HEK293T (cell line): Measurements from ENCODE around the gene DLG2.
A peak's percentile ranks its signal among the peaks of the same experiment; 100 is the strongest.

ENCODE experiments used
- CTCF ChIA-PET: fragments of 350-600 bp; formaldehyde crosslinking; extraction: SDS; loops from one replicate; lab custom pipeline; 2021; ENCODE audit warnings: antibody characterized with exemption, inconsistent platforms; lab: Yijun Ruan, JAX
- POLR2A ChIA-PET: fragments of 350-600 bp; formaldehyde crosslinking; extraction: SDS; loops from one replicate; lab custom pipeline; 2020; ENCODE audit warnings: antibody characterized with exemption, inconsistent platforms; lab: Yijun Ruan, JAX
- DNase-seq: peaks from one replicate; pipeline ENCODE4 v3.0.0; 2012; ENCODE audit warnings: mixed read lengths; ENCODE audit errors: extremely low spot score
- ARNT ChIP-seq: fragments of 450-650 bp; IDR thresholded peaks from 2 replicates; pipeline ENCODE4 v1.6.1; 2017; ENCODE audit warnings: mild to moderate bottlenecking
- BHLHE40 ChIP-seq: fragments of 450-650 bp; IDR thresholded peaks from 2 replicates; pipeline ENCODE4 v1.6.1; 2016; ENCODE audit warnings: mild to moderate bottlenecking, moderate library complexity, borderline replicate concordance
- CTBP1 ChIP-seq: fragments of 450-650 bp; IDR thresholded peaks from 2 replicates; pipeline ENCODE4 v1.6.1; 2016; ENCODE audit warnings: borderline replicate concordance
- ELF4 ChIP-seq: fragments of 450-650 bp; IDR thresholded peaks from 2 replicates; pipeline ENCODE4 v1.6.1; 2017; ENCODE audit warnings: antibody characterized with exemption
- FOXA1 ChIP-seq: fragments of 450-650 bp; IDR thresholded peaks from 2 replicates; pipeline ENCODE4 v1.6.1; 2016; ENCODE audit warnings: mild to moderate bottlenecking
- FOXK2 ChIP-seq: fragments of 450-650 bp; IDR thresholded peaks from 2 replicates; pipeline ENCODE4 v1.6.1; 2016; ENCODE audit warnings: mild to moderate bottlenecking
- FOXM1 ChIP-seq: fragments of 450-650 bp; IDR thresholded peaks from 2 replicates; pipeline ENCODE4 v1.6.1; 2017; ENCODE audit warnings: mild to moderate bottlenecking, borderline replicate concordance
- HDGF ChIP-seq: fragments of 450-650 bp; IDR thresholded peaks from 2 replicates; pipeline ENCODE4 v1.6.1; 2017; ENCODE audit warnings: antibody characterized with exemption, borderline replicate concordance
- L3MBTL2 ChIP-seq: fragments of 450-650 bp; conservative IDR thresholded peaks from 2 replicates; pipeline ENCODE4 v1.6.1; 2016; ENCODE audit warnings: mild to moderate bottlenecking
- LEF1 ChIP-seq: fragments of 450-650 bp; IDR thresholded peaks from 2 replicates; pipeline ENCODE4 v1.6.1; 2017; ENCODE audit warnings: mild to moderate bottlenecking, borderline replicate concordance
- NFRKB ChIP-seq: fragments of 450-650 bp; IDR thresholded peaks from 2 replicates; pipeline ENCODE4 v1.6.1; 2016; ENCODE audit warnings: mild to moderate bottlenecking, moderate library complexity
- SP1 ChIP-seq: fragments of 450-650 bp; IDR thresholded peaks from 2 replicates; pipeline ENCODE4 v1.6.1; 2017
- SUZ12 ChIP-seq: fragments of 450-650 bp; IDR thresholded peaks from 2 replicates; pipeline ENCODE4 v1.6.1; 2016; ENCODE audit warnings: mild to moderate bottlenecking
- TARDBP ChIP-seq: fragments of 450-650 bp; IDR thresholded peaks from 2 replicates; pipeline ENCODE4 v1.6.1; 2016
- ZNF384 ChIP-seq: fragments of 450-650 bp; IDR thresholded peaks from 2 replicates; pipeline ENCODE4 v1.6.1; 2016
- TF ChIP-seq, protein P1 (sequence below): fragments of 450-650 bp; IDR thresholded peaks from 2 replicates; pipeline ENCODE4 v1.6.1; 2016

The DLG2 gene

DNA sequence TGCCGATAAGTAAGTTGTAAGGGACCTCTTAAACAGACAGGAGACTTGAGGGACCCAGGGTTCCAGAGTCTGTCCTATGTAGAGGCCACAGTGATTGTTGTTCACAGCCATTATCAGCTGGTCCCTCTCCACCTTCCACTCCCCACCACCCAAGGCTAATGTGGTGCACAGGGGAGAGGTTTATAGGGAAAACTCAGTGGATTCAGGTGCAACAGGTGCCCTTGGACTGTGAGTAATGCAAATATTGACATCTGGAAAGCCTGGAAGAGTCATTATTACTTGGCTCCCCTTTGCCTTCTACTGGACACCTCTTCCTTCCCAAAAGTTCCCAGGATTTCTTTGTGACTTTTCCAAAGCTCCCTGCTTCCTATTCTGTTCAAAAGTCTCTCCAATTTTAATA lies 1899.9 kb downstream of the DLG2 start:
- POLR2A ChIA-PET: no interaction called here
- no peak for DNase-seq
- CTCF ChIA-PET: no interaction called here
- TF ChIP-seq ZNF384: no peak
- no peak for TF ChIP-seq SP1
- TF ChIP-seq CTBP1: no peak
- no peak for TF ChIP-seq HDGF
- TF ChIP-seq TARDBP: no peak
- no peak for TF ChIP-seq NFRKB
- TF ChIP-seq LEF1: no peak
- no peak for TF ChIP-seq SUZ12
- no peak for TF ChIP-seq FOXA1

DNA sequence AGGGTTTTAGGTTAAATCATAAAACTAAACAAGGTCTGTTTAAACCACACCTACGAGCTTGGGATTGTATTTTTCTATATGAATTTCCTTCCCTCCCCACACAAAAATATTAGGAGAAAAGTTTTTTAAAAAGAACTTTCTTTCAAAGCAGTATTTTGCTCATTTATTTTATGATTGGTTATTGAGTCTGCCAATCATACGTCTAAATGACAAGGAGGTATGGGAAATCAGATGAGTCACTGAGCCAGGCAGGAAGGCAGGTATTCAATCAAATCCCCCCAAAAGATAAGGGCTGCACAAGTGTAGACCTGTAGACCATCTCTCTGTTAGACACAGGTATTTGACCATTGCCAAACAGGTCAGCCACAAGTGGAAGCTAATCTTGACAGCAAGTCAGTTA lies 1900.8 kb downstream of the DLG2 start:
- ChIA-PET CTCF (no interaction called here), POLR2A (interaction anchor here (1.1 kb wide), 1 partner anchor 441 kb away, joined by 5 read pairs; no protein-coding TSS in a partner anchor)
- no peak for DNase-seq
- TF ChIP-seq L3MBTL2: no peak
- TF ChIP-seq, protein P1, sequence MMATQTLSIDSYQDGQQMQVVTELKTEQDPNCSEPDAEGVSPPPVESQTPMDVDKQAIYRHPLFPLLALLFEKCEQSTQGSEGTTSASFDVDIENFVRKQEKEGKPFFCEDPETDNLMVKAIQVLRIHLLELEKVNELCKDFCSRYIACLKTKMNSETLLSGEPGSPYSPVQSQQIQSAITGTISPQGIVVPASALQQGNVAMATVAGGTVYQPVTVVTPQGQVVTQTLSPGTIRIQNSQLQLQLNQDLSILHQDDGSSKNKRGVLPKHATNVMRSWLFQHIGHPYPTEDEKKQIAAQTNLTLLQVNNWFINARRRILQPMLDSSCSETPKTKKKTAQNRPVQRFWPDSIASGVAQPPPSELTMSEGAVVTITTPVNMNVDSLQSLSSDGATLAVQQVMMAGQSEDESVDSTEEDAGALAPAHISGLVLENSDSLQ: peak; percentile 47

DNA sequence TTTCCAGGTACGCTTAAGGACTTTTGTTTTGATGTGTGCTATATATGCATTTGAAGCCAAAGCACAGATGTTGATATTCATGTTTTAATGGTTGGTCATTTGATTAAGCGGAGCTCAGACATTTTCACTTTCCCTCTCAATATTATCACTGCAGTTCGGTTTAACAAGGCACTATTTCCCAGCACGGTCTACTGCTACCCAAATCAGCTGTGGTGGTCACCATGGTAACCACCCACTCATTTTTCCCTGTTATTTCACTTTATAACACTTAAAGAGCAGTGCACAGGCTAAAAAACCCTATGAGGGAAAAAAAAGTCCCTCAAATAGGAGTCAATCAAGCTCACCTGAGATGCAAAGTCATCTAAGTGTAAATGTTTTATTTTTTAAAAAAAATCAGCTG lies 1901.4 kb downstream of the DLG2 start:
- POLR2A ChIA-PET: interaction anchor here (1.1 kb wide), 1 partner anchor 440 kb away, joined by 5 read pairs; no protein-coding TSS in a partner anchor
- CTCF ChIA-PET: interaction anchor here (0.8 to 3.4 kb wide), 2 partner anchors 94 to 433 kb away, joined by 4 to 24 read pairs; no protein-coding TSS in a partner anchor
- DNase-seq: no peak
- TF ChIP-seq, protein P1: no peak
- TF ChIP-seq L3MBTL2: no peak
- TF ChIP-seq LEF1: no peak
- no peak for TF ChIP-seq ZNF384
- TF ChIP-seq HDGF: no peak
- TF ChIP-seq FOXA1: no peak
- TF ChIP-seq NFRKB: no peak
- no peak for TF ChIP-seq ELF4
- TF ChIP-seq SP1: no peak
- TF ChIP-seq FOXK2: no peak
- TF ChIP-seq ARNT: no peak

DNA sequence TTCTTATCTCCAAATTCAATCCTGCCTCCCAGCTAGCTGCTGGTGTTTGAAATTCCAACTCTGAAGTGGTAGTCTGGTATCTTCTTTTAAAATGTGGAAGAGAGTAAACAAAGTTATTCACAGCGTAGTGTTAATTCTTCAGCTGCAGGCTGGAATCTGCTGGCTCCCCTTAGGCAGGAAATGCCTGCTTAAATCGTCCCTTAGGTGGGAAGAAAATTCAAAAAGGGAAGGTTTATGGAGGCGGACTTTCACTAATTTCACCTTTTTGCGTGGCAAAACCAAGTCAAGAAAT lies 1901.9 kb downstream of the DLG2 start:
- POLR2A ChIA-PET: no interaction called here
- CTCF ChIA-PET: interaction anchor here (0.6 to 3.4 kb wide), 3 partner anchors 94 to 910 kb away, joined by 3 to 24 read pairs (median 4); no protein-coding TSS in a partner anchor
- DNase-seq: no peak
- no peak for TF ChIP-seq SP1

DNA sequence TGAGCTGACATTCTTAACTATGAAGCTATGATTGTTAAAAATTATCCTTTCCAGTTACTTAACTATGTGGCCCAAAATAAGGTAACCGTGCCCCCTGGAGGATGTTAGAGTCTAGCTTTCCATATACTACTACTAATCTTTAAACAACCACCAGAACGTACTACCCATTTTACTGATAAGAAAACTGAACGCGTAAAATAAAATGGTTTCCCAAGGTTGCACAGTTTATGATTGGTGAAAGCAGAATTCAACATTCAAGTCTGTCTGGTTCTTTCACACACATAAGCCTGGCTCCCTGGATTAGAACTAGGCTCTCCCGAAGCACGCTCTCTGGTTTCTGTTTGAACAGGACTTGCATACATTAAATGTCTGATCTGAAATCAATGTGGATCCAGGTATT lies 1903.1 kb downstream of the DLG2 start:
- ChIA-PET CTCF (interaction anchor here (0.5 to 3.4 kb wide), 5 partner anchors 43 to 431 kb away, joined by 3 to 24 read pairs (median 3); no protein-coding TSS in a partner anchor), POLR2A (interaction anchor here (0.8 to 1.2 kb wide), 2 partner anchors 431 to 438 kb away, joined by 3 to 4 read pairs; partner anchors contain the start of gene CCDC90B)
- no peak for TF ChIP-seq CTBP1
- TF ChIP-seq SUZ12: no peak
- no peak for TF ChIP-seq ARNT
- TF ChIP-seq FOXK2: no peak
- TF ChIP-seq HDGF: no peak
- no peak for TF ChIP-seq NFRKB
- no peak for TF ChIP-seq L3MBTL2
- TF ChIP-seq BHLHE40: no peak
- TF ChIP-seq FOXM1: no peak
- TF ChIP-seq SP1: no peak
- TF ChIP-seq ZNF384: no peak
- no peak for TF ChIP-seq FOXA1
- no peak for TF ChIP-seq LEF1
- TF ChIP-seq, protein P1: no peak
- DNase-seq: peak; percentile 12

DNA sequence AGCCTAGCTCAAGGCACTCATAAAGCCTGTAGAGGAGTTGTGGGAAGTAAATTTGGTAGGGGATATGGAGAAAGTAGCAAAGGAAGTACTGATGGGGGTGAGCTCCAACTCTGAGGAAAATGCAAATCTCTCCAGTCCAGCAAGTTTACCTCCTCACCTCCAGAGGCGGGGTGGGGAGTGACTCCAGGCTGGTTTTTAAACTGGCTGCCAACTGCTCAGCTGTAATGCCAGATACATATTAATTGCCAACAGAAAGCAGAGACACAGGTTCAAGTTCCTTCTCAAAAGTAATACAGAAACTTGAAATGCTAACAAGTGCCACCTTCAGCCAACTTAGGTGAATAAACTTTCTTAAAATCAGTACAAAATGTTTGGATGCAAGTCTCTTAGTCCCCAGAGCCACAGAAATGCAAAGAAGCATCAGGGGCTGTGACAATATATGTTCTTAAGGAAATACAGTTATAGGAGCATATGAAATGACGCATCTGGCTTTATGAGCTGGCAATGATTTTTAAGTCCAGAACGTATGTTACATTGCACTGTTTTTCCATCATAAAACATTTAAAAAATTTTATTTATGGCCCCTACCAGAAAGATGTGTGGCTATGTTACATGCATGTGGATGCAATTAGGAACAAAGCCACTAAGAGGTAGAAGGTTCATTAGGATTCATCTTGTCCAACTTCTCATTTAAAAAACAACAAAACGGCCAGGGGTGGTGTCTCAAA lies 1904.6 kb downstream of the DLG2 start:
- POLR2A ChIA-PET: interaction anchor here (1.2 kb wide), 1 partner anchor 437 kb away, joined by 4 read pairs; the partner anchor contains the start of gene CCDC90B
- no peak for DNase-seq
- CTCF ChIA-PET: interaction anchor here (0.6 to 3.4 kb wide), 2 partner anchors 430 to 511 kb away, joined by 4 to 24 read pairs; no protein-coding TSS in a partner anchor
- TF ChIP-seq SUZ12 (no peak), TARDBP (no peak)

DNA sequence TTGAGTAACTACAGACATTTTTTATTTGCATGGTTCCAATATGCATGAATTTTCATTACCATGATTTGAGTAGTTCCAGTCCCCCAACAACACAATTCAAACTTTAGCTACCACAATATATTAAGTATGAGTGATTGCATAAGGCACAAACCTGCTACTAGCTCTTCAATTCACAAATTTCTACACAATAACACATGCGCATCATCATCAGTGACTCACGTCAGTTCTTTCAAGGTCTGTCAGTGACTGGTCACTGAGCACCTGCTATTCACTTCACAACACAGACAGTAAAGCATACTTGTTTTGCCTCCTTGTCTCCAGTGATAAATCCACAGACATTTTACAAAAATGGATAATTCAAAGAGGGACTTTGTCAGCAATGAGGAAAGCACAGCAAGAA lies 1905.9 kb downstream of the DLG2 start:
- TF ChIP-seq FOXK2 (no peak), ZNF384 (no peak), FOXA1 (no peak), ARNT (no peak)
- TF ChIP-seq, protein P1: no peak
- POLR2A ChIA-PET: no interaction called here
- CTCF ChIA-PET: no interaction called here
- DNase-seq: no peak
